Activated CD4-positive, alpha-beta T cell treated with anti-CD3 and anti-CD28 coated beads, Interleukin-2, amount 50 U/mL, for 16 hours (primary cell): ENCODE results near the gene CREB3L1.

Experiments used
- DNase-seq: peaks from one replicate; pipeline ENCODE4 v3.0.0-alpha.2; 2020

The CREB3L1 gene

DNA sequence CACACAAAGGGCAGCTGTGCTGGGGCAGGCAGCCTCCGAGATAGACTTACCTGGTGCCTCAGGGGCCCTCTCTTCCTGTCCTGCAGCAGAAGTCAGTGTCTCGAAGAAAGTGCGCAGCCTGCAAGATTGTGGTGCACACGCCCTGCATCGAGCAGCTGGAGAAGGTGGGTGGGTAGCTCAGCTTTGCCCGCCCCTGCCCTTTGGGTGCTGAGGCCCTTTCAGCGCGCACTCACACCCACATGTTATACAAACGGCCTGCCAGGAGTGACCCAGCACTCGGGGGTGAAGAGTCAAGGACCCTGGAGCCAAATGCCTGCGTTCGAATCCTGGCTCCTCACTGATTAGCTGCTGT lies 90.4 kb downstream of the CREB3L1 start:
- no peak for DNase-seq

DNA sequence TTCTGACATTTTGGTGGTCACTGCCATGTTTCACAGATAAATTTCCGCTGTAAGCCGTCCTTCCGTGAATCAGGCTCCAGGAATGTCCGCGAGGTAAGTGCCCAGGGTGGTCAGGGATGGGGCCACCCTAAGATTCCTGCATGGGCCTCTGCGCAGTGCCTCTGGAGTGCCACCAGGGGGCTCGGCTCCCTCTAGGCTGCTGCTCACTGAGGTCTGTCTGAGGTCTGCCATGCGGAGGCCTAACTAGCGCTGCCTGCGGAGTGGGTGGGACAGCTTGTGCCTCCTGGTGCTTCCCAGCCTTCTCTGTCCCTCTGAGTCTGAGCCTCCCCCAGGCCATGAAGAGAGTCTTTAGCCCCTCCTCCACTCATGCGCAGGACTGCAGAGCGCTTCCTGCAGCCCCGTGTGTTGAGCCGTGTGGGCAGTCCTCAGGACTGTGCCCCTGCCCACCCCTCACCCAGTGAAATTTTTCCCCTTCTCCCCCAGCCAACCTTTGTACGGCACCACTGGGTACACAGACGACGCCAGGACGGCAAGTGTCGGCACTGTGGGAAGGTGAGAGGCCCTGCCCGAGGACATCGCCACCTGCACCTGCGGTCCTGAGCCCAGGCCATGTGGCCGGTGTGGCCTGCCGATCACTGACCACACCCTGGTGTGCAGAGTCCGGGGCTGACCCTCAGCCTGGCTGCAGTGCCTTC lies 92.1 kb downstream of the CREB3L1 start:
- peak; percentile 61 for DNase-seq

DNA sequence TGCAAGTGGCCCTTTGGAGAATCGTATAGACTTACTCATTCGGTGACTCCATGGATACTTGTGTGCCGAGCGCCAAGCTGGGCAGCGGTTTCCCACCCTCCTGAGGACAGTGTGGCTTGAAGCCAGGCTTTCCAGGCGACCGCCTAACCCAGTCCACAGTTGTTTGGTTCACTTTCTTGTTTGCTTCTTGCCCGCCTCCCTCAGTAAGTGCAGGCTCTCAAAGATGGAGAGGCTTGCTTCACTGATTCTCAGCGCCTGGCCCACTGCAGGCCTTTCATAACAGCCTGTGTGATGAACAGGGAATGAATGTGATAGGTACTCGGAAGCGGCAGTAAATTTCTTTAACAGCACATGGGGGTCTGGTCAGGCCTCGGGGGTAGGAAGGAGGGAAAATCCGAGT lies 92.8 kb downstream of the CREB3L1 start:
- DNase-seq = no peak
